HT1080 (cell line): ENCODE data around the gene SPATA4. TPM values are rescaled to one million over a fixed set of nuclear protein-coding genes. Genes with fewer than 3 reads are reported as not detected.
A peak's percentile ranks its signal among the peaks of the same experiment; 100 is the strongest.
"Not testable (repeated sequence)": the region's sequence is repeated elsewhere in the genome, so short reads cannot be mapped to it uniquely, and the experiment has no call there.

Experiments
- DNase-seq: peaks from one replicate; pipeline ENCODE4 v3.0.0-alpha.2; 2015; ENCODE audit warnings: low read depth
- polyA plus RNA-seq, 2 experiments: library from polyadenylated mRNA; depleted of rRNA; stranded (reverse); fragments of >200 nt; gene quantifications; 2 replicates each; pipeline ENCODE4 v1.2.3, GENCODE V29; 2015
- total RNA-seq: library from RNA; depleted of rRNA; stranded (reverse); fragments of >200 nt; shearing (Covaris generic); gene quantifications from 2 replicates; pipeline ENCODE4 v1.2.3, GENCODE V29; 2014; rRNA removed

The SPATA4 gene
- not detected in 2 replicates for total RNA-seq
- polyA plus RNA-seq (2015; cell fraction: cytosol; rRNA removed): 0.09 and 0.17 TPM in 2 replicates
- 0.06 and 0.10 TPM in 2 replicates for polyA plus RNA-seq (2015; cell fraction: nucleus; rRNA removed)

- peak; percentile 89 for DNase-seq
Observed at GRCh38 chr4:176195184-176195978, at the start of gene SPATA4. TSS of gene SPATA4 (minus strand) at chr4:176195585. CDS start at chr4:176195562, 23 bp downstream.

DNA sequence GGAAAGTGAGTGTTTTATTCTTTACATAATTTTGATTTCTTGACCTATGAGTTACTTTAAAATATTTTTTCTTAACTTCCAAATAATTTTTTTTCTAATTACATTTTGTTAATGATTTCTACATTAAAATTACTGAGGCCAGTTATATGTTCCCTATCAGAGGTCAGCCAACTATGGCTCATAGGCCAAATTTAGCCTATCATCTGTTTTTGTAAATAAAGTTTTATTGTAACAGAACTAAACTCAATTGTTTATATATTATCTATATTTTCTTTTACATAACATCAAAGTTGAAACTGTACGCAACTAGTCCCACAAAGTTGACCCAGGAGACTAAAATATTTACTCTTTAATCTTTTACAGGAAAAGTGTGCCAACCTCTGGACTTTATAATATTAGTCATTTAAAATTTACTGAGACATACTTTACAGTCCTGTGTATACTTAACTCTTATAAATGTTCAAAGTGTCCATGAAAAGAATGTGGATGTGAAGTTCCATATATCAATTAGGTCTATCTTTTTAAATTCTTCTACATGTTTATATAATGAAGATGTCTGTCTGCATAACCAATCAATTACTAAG lies 47.5 kb upstream of the SPATA4 start:
- DNase-seq: no peak

- no peak for DNase-seq
Observed at GRCh38 chr4:176241703-176242102, 46.3 kb upstream of the SPATA4 start.

DNA sequence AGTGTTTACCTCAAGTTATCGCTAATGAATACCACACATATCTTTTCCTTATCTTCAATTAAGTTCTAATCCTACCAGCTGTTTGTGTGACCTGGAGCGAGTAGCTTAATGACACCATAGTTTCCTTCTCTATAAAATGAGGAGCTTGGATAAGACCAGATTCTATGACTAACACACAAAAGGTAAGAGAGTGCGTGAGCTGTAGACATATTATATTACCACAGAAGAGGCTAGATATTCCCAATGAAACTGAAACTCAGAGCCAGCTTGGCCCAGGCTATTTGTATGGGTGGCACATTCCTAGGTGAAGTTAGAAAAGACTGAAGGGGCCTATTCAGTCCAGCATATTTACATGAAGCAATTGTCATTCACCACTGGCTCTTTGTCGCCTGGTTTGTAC lies 43.4 kb upstream of the SPATA4 start:
- DNase-seq: peak; percentile 15

- DNase-seq: no peak
Observed at GRCh38 chr4:176238157-176238610, 42.8 kb upstream of the SPATA4 start.

- DNase-seq: peak; percentile 8
Observed at GRCh38 chr4:176236946-176237345, 41.6 kb upstream of the SPATA4 start.

GRCh38 chr4:176230836-176231235 lies 35.5 kb upstream of the SPATA4 start:
- DNase-seq: no peak

DNA sequence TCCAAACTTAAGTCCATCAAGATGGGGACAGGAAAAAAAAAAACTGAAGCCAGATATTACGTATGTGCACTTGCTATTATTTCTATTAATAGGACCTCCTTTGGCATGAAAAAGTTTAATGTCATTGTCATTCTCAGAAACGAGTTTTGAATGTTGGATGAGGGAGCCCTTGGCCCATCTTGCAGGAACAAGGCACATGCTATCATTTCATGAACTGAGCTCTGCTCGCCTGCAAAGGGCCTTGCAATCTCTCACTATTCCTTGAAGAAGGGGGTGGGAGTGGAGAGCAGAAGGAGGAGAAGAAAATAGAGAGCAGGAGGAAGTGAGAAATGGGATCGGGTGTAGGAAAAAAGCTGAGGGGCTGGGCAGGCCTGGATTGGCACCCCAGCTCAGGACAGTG lies 34.3 kb upstream of the SPATA4 start:
- DNase-seq: no peak

DNA sequence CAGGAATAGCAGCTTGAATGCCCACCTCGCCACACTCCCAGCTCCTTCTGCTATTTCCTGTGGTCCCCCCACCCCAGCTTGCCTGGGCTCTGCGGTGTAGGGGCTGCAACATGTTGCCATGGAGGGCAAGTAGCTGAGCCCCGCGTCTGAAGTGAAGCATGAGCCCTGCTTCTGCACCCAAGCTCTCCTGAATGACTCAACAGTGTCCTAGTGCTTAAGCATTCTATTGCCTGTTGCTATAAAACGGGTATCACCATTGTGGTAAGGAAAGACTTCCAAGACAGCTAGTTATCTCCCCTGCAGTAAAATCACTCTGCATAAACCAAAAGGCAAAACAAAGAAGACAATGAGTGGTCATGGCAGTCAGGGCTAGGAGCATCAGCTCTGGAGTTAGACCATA lies 31.4 kb upstream of the SPATA4 start:
- no peak for DNase-seq

DNA sequence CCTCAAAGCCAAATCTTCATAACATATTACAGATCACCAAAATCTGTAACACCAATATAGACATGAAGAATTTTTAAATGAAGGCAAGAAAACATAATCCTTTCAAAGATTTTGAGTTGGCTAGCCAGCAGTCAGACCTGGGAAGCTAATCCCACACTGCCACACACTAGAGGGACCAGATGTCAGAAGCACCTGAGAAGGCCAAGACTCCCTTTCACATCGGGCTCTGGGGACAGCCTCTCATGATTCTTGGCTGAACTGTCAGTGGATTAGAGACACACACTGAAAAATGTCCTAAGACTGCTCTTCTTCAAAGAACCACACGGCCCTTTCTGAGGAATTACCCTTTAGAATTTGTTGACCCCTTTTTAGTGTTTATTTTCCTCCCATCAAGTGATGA lies 28.2 kb upstream of the SPATA4 start:
- no peak for DNase-seq

- no peak for DNase-seq
Observed at GRCh38 chr4:176222149-176222548, 26.8 kb upstream of the SPATA4 start.

DNA sequence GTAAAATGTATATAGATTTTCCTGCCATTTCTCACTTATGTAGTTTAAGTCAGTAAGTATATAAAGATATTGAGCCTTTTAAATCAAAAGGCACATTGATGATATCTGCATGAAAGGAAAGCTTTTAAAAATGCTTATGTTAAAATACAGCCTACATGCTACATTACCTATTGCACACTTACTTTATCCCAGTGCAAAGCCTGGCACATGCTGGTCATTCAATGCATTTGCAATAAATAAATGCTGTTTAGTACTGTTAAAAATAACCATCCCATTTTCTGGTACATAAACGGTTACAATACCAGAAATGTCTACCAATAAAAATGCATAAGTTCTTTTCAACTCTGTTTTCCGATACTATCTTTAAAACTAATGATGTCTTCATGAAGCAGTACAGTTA lies 22.1 kb upstream of the SPATA4 start:
- no peak for DNase-seq

GRCh38 chr4:176212351-176212750 lies 17.0 kb upstream of the SPATA4 start:
- DNase-seq: not testable (repeated sequence)

GRCh38 chr4:176210579-176211296 lies 15.4 kb upstream of the SPATA4 start:
- DNase-seq: no peak

DNA sequence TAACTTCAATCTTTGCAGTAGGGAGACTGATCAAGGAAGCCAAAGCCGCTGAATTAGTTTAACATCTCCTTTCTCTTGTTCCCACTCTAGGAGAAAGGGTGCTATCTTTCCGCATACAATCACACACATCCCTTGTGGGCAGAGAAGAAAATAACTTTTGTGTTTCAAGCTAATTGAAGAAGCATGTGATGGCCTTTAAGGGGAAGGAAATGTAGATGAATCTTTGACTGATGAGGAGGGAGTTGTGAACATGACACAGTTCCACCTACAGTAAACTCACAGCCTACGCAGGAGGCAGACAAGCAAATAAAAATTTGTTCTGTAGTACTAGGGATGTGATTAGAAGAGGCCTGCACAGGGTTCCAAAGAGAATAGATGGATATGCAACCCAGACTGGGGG lies 14.7 kb upstream of the SPATA4 start:
- DNase-seq: no peak

DNA sequence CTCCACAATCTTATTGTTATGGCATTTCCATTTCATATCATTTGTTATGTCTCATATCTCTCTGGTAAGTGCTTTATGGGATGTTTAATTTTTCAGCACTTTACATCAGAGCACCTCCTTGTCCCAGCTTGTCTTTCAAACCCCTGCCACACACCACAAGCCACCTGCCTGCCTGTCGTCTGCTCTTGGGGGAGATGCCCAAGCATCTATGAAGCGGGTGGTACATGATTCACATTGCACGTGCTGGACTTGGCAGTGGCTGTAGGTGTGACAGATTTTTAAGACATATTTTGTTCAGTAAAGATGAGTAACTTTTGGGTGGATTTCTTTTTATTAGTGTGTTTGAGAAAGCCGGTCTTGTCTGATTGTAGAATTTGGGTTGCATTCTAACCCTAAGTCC lies 14.2 kb upstream of the SPATA4 start:
- no peak for DNase-seq

DNA sequence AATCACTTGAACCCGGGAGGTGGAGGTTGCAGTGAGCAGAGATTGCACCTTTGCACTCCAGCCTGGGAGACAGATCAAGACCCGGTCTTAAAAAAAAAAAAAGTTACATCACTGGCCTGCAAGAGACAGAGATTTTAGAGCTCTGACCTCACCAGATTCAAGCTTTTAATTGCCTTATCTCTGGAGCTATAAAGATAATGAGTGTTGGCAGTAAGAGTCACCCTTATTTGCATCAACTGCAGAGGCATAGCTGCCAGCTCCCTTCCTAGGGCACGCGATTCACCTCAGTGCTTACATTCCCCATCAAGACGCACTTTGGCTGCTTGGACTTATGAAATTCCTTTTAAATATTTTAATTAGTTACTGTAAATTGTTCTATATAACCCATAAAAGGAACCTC lies 12.5 kb upstream of the SPATA4 start:
- no peak for DNase-seq

- DNase-seq: no peak
Observed at GRCh38 chr4:176205299-176205698, 9.9 kb upstream of the SPATA4 start.

- no peak for DNase-seq
Observed at GRCh38 chr4:176198316-176198903, 3.0 kb upstream of the SPATA4 start.

- peak; percentile 85 for DNase-seq
Observed at GRCh38 chr4:176193938-176194337, 1.4 kb downstream of the SPATA4 start.

DNA sequence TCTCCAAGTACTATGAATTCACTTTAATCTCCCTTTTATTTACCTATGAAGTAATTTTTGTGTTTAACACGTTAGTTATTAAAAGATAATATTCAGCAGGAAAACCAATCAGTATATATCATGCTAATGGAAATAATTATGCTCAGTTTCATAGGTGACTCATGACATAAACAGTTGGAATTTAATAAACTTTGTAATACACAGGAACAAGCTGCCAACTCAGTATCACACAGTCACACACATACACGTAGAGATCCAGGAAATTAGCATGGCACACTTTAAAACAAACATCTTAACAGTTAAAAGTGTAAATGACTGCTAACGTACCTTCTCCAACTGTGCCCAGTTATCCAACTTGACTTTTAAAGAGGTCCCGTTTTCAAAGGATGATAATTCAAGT lies 2.3 kb downstream of the SPATA4 start:
- DNase-seq: peak; percentile 10

DNA sequence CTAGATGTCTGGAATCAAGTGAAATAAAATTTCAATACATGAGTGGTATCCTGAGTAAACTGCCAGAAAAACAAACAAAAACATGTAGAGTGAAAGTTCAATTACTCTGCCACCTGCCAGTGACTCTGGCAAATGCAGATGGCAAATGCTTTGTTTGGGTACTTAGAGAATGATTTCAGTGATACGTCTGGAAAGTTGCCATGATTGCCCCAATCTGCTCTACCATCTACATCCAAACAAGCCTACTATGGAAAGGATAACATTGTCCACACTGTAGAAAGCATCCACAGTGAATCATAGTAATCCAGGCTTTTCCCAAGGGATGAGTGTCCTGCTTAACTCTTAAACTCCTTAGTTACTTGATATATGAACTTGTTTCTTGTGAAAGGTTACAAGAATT lies 3.4 kb downstream of the SPATA4 start:
- peak; percentile 28 for DNase-seq
